ENCODE results near the gene KRTAP10-6.
"Not testable (repeated sequence)": the region's sequence is repeated elsewhere in the genome, so short reads cannot be mapped to it uniquely, and the experiment has no call there.

The KRTAP10-6 gene, protein sequence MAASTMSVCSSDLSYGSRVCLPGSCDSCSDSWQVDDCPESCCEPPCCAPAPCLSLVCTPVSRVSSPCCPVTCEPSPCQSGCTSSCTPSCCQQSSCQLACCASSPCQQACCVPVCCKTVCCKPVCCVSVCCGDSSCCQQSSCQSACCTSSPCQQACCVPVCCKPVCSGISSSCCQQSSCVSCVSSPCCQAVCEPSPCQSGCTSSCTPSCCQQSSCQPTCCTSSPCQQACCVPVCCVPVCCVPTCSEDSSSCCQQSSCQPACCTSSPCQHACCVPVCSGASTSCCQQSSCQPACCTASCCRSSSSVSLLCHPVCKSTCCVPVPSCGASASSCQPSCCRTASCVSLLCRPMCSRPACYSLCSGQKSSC

DNA sequence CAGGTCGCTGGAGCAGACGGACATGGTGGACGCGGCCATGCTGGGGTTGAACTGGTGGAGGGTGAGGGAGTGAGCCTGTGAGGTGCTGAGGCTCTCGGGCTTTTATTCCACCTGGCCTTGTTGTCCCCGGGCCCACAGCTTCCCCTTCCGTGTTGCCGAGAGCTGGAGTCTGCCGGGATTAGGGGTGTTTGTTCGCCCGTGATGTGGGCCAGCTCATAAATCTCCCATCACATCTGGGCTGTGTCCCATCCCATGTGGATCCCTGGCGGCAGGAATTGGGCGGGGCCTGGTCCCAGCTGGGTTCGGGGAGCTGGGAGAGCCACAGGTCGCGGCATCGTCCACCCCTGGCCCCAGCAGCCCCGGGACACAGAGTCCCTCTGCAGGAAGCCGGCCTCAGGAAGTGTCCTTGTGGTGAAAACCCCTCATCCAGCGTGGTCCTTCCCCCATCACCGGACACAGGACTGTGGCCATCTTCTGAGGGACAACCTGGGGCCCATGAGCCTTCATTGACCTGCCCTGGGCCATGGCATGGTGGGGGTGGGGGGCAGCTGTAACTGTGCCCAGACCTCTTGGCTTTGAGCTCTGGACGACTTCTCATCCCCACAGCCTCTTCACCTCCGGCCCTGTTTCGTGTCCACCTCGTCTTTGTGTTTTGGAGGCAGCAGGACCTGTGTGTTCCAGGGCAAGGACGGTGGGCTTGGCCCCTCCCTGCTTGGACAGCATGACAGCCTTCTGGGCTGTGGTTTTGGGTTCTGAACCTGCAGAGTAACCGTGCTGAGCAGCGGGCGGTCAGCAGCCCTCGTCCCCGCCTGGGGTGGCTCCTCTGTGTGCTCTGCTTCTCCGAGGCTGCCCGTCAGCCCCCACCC, at the start of gene KRTAP10-6:
Gene KRTAP10-6 (minus strand): TSS at position 60 of the 866 bp plus-strand sequence. CDS start 21 bp downstream, at position 39.
- in situ Hi-C loops (cut with MboI; ENCODE audit: low pct_unique_long_range_greater_than_20kb, low sequenced_read_pairs): no loop called here
- DNase-seq: no peak

DNA sequence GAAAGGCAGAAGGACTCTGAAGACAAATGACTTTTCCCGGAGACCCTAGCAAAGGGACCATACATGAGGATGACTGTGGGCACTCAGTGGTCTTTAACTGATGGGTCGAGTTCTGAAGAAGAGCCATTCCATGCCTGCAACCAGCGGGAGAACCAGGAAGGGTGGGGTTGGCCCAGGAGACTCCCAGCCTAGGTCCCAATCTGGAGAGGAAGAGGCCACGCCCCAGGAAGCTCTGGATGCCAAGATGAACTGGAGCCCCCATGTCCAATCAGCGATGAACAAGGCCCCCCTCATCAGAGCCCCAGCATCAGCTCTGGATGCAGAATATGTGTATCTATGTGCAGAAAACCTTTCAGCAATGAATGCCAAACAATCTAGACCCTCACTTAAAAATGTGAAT, 48.5 kb upstream of the KRTAP10-6 start:
- DNase-seq: no peak
- in situ Hi-C loops (cut with MboI; ENCODE audit: low pct_unique_long_range_greater_than_20kb, low sequenced_read_pairs): no loop called here

DNA sequence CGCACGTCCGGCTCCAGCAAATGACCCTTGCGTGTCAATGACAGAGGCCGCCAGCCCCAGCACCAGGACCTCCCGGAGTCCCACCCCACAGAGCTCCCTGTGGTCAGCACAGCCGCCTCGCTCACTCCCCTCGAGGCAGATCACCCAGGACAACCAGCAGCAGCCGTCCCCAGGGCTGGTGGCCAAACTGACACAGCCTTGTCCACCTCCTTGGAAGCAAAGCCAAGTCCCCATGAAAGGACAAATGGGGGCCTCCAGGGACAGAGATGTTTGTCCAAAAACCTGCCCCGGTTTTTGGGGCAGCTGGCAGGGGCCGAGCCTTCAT, 47.0 kb upstream of the KRTAP10-6 start:
- in situ Hi-C loops (cut with MboI; ENCODE audit: low pct_unique_long_range_greater_than_20kb, low sequenced_read_pairs): no loop called here
- no peak for DNase-seq

DNA sequence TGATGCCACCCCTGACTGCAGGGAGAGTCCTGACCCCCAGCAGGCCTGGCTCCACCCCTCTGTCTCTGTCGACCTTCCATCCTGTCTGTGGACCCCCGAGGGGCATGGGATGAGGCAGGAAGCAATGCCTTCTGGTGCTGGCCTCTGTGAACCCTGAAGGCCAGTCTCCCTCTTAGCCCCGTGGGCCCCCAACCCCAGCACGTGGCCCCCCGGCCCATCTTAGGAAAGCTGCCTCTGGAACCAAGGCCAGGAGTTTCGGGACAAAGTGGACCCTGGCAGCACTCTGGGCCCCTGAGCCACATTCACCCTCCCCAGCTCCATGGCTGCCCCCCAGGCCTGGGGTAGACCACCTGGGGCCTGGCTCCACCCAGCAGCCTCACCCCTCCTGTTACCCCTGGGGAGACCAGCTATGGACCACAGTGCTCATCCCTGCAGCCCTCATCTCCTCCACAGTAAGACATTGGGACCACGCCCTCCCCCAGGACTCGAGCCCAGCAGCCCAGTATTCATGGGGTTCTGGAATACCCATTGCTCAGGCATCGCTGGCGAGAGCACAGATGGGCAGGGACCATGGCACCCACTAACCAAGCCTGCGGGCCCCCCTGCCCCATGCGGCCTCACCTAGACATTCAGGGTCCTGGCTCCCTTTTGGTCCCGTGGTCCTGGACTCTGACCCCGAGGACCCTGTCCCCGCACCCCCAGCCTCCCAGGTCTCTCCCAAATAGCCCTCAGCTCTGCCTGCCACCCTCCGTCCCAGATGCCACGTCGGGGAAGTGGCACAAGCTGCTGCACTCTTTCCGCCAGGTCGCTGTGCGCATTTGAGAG, 46.4 kb upstream of the KRTAP10-6 start:
- DNase-seq; in situ Hi-C loops (cut with MboI; ENCODE audit: low pct_unique_long_range_greater_than_20kb, low sequenced_read_pairs): not testable (repeated sequence)

DNA sequence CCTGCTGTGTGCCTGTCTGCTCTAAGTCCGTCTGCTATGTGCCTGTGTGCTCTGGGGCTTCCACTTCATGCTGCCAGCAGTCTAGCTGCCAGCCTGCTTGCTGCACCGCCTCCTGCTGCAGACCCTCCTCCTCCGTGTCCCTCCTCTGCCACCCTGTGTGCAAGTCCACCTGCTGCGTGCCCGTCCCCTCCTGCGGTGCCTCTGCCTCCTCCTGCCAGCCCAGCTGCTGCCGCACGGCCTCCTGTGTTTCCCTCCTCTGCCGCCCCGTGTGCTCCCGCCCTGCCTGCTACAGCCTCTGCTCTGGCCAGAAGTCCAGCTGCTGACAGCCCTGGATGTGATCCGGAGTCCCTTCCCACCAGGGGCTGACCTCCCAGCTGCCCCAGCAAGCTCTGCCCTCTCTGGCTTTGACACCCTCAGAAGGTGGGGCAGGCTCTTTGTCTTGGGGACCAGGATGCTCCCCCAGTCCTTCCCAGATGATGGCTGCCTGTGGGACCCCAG, 45.6 kb upstream of the KRTAP10-6 start:
- DNase-seq; in situ Hi-C loops (cut with MboI; ENCODE audit: low pct_unique_long_range_greater_than_20kb, low sequenced_read_pairs): not testable (repeated sequence)

DNA sequence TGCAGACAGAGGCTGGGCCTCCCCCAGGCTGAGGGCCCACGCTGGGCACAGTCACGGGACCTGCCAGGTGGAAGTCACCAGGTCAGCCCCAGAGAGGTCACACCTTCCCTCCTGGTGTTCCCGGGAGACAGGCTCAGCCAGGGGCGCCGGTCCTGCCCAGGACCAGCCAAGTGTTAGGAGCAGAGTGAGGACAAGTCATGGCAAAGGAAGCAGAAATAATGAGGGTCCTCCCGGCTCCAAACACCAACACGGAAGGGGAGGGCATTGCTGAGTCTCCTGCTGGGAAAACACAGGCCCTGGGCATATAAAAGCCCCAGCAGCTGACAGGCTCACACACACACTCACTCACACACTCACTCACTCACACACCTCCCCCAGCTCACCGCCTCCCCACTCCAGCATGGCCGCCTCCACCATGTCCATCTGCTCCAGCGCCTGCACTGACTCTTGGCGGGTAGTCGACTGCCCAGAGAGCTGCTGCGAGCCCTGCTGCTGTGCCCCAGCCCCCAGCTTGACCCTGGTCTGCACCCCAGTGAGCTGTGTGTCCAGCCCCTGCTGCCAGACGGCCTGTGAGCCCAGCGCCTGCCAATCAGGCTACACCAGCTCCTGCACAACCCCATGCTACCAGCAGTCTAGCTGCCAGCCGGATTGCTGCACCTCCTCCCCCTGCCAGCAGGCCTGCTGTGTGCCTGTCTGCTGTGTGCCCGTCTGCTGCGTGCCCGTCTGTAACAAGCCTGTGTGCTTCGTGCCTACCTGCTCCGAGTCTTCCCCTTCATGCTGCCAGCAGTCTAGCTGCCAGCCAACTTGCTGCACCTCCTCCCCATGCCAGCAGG, 44.9 kb upstream of the KRTAP10-6 start, which contains the start of gene KRTAP10-10:
Gene KRTAP10-10 (plus strand): TSS at position 339 of the 833 bp plus-strand sequence. CDS start 62 bp downstream, at position 401.
- in situ Hi-C loops (cut with MboI; ENCODE audit: low pct_unique_long_range_greater_than_20kb, low sequenced_read_pairs): no loop called here
- DNase-seq: no peak

DNA sequence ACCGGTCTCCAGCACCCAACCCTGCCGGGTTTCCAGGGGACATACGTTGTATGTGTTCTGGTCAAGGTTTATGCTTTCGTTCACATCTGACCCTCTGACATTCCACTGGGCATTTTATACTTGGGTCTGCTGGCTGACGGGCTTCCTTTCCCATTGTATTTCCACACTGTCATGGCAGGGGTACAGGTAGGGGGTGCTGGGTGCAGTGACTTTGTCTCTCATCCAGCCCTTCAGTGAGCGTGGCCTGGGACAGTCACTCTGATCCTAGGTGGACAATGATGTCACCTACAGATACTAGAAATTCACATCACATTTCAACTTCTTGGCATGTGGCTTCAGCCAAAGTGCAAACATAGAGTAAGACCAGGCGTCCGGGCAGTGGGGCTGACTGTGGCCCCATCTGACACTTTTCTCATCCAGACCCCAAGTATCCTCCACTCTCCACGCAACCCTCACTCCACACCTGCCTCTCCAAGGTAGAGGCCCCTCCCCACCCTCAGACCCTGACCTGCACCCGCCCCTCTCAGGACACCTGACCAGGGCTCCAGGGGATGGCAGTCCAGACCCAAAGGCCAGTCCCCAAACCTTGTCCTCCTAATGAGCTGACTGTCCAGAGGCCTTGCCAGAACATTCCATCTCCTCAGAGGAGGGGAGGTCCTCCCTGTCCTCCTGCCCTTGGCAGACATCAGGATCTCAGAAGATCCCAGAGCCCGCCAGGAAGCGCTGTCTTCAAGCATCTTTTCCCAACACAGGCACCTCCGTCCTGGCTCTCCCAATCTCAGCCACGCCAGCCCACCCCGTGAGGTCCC, 44.1 kb upstream of the KRTAP10-6 start:
- in situ Hi-C loops (cut with MboI; ENCODE audit: low pct_unique_long_range_greater_than_20kb, low sequenced_read_pairs): no loop called here
- DNase-seq: no peak

DNA sequence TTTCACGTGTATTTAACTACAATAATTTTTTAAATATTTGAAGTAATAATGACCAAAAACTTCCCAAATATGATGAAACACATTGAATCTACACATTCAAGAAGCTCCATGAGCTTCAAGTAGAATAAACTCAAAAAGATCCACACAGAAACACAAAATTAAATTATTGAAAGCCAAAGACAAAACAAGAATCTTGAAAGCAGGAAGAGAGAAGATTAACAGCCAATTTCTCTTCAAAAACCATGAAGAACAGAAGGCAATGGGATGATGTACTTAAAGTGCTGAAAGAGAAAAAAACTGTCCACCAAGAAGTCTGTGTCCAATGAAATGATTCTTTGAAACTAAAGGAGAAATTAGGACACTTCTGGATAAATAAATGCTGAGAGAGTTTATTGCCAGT, 39.8 kb upstream of the KRTAP10-6 start:
- in situ Hi-C loops (cut with MboI; ENCODE audit: low pct_unique_long_range_greater_than_20kb, low sequenced_read_pairs): no loop called here
- no peak for DNase-seq

DNA sequence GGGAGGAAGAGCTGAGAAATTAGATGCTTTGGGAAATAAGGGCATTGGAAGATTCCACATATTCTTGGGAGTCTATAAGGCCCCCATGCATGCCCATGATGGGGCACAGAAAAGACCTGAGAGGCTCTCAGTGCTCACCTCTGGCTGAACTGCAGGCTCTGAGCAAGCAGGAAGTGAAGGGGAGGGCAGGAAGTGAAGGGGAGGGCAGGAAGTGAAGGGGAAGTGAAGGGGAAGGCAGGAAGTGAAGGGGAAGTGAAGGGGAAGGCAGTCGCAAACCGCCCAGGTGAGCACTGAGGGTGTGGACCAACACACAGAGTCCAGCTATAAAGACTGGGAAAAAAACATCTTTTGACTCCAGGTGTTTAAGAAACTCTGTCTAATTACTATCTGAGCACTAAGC, 38.1 kb upstream of the KRTAP10-6 start:
- DNase-seq: no peak
- in situ Hi-C loops (cut with MboI; ENCODE audit: low pct_unique_long_range_greater_than_20kb, low sequenced_read_pairs): no loop called here

DNA sequence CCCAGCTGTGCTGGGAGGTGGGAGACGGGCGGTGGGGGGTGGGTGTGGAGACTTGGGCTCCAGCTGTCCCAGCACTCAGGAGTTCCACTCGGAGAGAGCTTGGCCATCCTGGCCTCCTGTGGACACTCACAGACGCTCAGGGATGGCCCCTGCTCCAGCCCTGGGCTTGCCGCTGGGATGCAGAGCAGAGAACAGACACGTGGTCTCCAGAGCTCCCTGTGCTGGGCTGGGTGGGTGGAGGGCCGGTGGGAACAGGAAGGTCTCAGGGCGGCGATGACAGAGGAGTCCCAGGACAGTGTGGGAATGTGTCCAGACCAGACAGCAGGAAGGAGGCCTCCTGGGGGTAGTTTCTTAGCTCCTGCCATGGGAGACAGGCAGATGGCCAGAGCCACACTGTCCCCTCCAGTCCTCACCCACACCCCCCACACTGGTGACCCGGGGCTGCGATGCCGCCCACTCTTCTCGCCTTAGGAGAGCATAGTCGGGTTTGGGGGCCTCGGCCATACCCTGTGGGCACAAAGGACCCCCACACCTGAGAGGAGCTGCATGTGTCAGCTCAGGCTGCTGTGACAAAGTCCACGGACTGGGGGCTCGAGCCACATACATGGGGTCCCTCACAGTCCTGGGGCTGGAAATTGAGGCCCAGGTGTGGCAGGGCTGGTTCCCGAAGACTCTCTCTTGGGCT, 36.5 kb upstream of the KRTAP10-6 start:
- in situ Hi-C loops (cut with MboI; ENCODE audit: low pct_unique_long_range_greater_than_20kb, low sequenced_read_pairs): no loop called here
- no peak for DNase-seq

DNA sequence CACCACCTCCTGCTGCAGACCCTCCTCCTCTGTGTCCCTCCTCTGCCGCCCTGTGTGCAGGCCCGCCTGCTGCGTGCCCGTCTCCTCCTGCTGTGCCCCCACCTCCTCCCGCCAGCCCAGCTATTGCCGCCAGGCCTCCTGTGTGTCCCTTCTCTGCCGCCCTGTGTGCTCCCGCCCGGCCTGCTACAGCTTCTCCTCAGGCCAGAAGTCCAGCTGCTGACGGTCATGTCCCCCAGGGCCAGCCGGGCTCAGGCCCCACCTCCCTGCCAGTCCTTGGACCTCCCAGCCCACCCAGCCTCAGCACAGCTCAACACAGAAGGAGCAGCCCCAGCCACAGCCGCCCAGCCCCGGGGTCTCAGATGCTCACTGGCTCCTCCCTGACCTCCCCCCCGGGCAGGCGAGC, 35.5 kb upstream of the KRTAP10-6 start:
- in situ Hi-C loops (cut with MboI; ENCODE audit: low pct_unique_long_range_greater_than_20kb, low sequenced_read_pairs); DNase-seq: not testable (repeated sequence)

DNA sequence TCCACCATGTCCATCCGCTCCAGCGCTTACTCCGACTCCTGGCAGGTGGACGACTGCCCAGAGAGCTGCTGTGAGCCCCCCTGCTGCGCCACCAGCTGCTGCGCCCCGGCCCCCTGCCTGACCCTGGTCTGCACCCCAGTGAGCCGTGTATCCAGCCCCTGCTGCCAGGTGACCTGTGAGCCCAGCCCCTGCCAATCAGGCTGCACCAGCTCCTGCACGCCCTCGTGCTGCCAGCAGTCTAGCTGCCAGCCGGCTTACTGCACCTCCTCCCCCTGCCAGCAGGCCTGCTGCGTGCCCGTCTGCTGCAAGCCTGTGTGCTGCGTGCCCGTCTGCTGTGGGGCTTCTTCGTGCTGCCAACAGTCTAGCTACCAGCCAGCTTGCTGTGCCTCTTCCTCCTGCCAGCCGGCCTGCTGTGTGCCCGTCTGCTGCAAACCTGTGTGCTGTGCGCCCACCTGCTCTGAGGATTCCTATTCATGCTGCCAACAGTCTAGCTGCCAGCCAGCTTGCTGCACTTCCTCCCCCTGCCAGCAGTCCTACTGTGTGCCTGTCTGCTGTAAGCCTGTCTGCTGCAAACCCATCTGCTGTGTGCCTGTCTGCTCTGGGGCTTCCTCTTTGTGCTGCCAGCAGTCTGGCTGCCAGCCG, 35.0 kb upstream of the KRTAP10-6 start:
- DNase-seq; in situ Hi-C loops (cut with MboI; ENCODE audit: low pct_unique_long_range_greater_than_20kb, low sequenced_read_pairs): not testable (repeated sequence)

DNA sequence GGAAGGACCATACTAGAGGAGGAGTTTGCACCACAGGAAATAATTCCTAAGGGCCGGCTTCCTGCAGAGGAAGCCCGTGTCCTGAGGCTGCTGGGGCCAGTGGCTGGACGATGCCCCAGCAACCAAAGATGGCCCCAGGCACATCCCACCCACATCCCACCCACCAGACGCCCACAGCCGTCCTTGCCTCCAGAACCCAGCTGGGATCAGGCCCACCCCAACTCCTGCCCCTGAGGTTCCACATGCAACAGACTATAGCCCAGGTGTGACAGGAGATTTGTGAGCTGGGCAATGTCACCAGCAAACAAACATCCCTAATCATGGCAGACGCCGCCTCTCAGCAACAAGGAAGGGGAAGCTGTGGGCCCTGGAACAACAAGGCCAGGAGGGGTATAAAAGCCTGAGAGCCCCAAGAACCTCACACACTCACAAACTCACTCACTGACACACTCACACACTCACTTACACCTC, 34.4 kb upstream of the KRTAP10-6 start, which contains the start of gene KRTAP10-9:
Gene KRTAP10-9 (plus strand): TSS at position 421 of the 471 bp plus-strand sequence. CDS start 79 bp downstream, outside the sequence.
- no peak for DNase-seq
- in situ Hi-C loops (cut with MboI; ENCODE audit: low pct_unique_long_range_greater_than_20kb, low sequenced_read_pairs): no loop called here

DNA sequence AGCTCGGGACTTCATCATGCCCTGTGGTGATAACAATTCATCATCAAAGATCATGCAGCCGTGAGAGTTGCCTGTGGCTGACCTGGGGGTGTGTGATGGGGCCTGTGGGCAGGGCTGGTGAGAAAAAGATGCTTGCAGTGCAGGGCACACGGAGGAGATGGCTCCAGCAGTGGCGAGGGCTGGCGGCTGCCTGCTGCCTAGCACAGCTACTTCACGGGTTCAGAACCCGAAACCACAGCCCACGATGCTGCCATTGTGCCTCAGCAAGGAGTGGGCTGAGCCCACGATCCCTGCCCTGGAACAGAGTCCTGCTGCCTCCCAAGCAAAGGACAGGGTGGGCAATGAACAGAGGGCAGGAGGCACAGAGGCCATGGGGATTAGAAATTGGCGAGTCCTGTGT, 34.0 kb upstream of the KRTAP10-6 start:
- in situ Hi-C loops (cut with MboI; ENCODE audit: low pct_unique_long_range_greater_than_20kb, low sequenced_read_pairs): no loop called here
- DNase-seq: no peak

DNA sequence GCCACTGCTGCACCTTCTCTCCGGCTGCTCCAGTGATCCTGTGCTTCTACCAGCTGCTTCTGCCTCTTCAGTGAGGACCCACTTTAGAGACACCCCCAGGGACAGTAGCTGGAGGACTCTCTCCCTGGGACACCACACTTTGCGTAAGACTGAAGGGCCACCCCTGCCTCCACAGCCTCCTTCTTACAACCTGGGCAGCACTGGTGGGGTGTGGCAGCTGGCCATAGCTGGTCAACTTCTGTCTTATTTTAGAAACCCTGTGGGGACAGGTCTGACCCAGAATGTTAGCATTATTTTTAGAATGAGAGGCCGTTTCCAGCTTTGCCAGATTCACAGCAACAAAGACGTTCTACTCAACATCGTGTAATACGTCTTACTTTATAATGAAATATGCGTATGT, 33.5 kb upstream of the KRTAP10-6 start:
- DNase-seq: no peak
- in situ Hi-C loops (cut with MboI; ENCODE audit: low pct_unique_long_range_greater_than_20kb, low sequenced_read_pairs): no loop called here

DNA sequence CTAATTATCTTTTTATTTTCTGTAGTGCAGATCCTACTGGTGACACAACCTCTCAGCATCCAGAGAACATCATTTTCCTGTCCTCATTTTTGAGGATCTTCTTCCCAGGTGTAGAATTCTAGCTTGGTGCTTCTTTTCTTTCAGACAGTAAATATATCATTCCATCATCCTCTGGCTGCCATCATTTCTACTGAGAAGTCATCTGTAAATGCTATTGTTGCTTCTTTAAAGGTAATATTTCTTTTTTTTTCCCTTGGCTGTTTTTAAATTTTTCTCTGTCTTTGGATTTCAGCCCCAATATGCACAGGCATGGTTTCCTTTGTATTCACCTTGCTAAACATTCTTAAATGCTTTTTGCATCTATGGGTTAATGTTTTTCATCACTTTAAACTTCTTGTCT, 31.3 kb upstream of the KRTAP10-6 start:
- in situ Hi-C loops (cut with MboI; ENCODE audit: low pct_unique_long_range_greater_than_20kb, low sequenced_read_pairs): no loop called here
- DNase-seq: no peak

Data from KBM-7 (cell line).